Measurements from ENCODE around the gene IER5. TPM values are rescaled to one million over a fixed set of nuclear protein-coding genes. Genes with fewer than 3 reads are reported as not detected.

Gene IER5
- total and polyA plus RNA-seq, 9 of the 15 experiments (the other 6 are each of a cell fraction or from before 2014, with no cell fraction given), result 2.4 to 32.1 (median 12.0) TPM

DNA sequence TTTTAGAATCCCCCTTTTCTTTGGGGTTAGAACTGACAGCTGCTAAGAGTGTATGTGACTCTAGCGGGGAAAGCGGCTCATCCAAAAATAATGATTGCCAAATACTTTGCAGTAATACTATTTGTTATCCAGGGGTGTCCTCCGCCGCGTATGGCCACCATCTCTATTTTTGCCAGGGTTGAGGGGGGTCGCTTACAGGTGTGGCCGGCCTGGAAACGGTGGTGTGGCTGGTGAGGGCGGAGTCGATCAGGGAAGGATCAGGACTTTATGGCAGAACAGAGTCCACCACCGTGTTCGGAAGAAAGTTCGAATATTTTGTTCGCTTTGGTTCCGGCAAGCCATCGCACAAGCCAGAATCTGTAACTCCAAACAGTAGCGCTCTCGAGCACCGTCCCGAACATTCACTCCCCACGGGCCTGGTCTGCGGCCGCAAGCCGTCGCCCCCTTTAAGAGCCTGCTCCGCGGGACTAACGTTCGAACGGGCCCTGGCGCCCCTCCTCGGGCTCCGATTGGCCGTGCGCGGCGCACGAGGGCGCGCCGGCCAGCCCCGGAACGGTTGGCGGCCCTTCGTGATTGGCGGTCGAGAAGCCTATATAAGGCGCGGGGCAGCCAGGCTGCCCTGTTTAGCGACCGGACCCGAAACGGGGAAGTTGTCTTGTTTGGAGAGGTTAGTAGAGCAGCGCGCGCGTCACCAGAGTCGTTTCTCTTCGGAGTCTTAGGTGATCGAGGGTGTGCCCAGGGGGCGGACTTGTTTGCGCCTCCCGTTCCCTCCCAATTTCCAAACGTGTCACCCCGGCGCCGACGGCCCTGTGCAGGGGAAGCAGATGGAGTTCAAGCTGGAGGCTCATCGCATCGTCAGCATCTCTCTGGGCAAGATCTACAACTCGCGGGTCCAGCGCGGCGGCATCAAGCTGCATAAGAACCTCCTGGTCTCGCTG lies at the start of gene IER5 (continued):
- TF ChIP-seq, protein P1, sequence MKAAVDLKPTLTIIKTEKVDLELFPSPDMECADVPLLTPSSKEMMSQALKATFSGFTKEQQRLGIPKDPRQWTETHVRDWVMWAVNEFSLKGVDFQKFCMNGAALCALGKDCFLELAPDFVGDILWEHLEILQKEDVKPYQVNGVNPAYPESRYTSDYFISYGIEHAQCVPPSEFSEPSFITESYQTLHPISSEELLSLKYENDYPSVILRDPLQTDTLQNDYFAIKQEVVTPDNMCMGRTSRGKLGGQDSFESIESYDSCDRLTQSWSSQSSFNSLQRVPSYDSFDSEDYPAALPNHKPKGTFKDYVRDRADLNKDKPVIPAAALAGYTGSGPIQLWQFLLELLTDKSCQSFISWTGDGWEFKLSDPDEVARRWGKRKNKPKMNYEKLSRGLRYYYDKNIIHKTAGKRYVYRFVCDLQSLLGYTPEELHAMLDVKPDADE (conservative IDR thresholded peaks at IDR 0.05; ENCODE audit: control insufficient read depth, low read depth, low read length), result peak; percentile 78; the same call in 1 of the 2 replicates
- TF ChIP-seq HNRNPL (IDR thresholded peaks at IDR 0.05; ENCODE audit: low read depth, low read length) (no peak), ZBTB7A (IDR thresholded peaks at IDR 0.05; ENCODE audit: borderline replicate concordance, control insufficient read depth, low read depth, low read length) (peak; percentile 84; the same call in 1 of the 2 replicates), TAF9B (IDR thresholded peaks at IDR 0.05; ENCODE audit: partially characterized antibody) (peak; percentile 96), BRCA1 (IDR thresholded peaks at IDR 0.05) (no peak), BRCA1 (CRISPR knock-in tag; IDR thresholded peaks at IDR 0.05) (no peak; the same call in 1 of the 2 replicates), RUNX1 (IDR thresholded peaks at IDR 0.05; ENCODE audit: low read depth) (peak; percentile 83; the same call in 1 of the 2 replicates), NR2F6 (CRISPR knock-in tag; IDR thresholded peaks at IDR 0.05) (no peak; the same call in 1 of the 2 replicates), ZNF124 (CRISPR knock-in tag; IDR thresholded peaks at IDR 0.05) (no peak; the same call in 1 of the 2 replicates), ZNF551 (CRISPR knock-in tag; IDR thresholded peaks at IDR 0.05) (no peak), ZNF282 (CRISPR knock-in tag; IDR thresholded peaks at IDR 0.05) (0 out of 2 replicates have a peak, but pooled peaks have one; percentile 64), ZFP36 (IDR thresholded peaks at IDR 0.05; ENCODE audit: low read depth, low read length, partially characterized antibody) (peak; percentile 21), FUS (optimal IDR thresholded peaks at IDR 0.05; ENCODE audit: low read depth, low read length) (no peak), HMGN3 (IDR thresholded peaks at IDR 0.05; ENCODE audit: borderline replicate concordance, extremely low read depth, insufficient read length, low read depth, low read length) (peak; percentile 97), TOE1 (IDR thresholded peaks at IDR 0.05; ENCODE audit: borderline replicate concordance) (peak; percentile 90; the same call in 1 of the 2 replicates), TOE1 (CRISPR knock-in tag; IDR thresholded peaks at IDR 0.05; ENCODE audit: borderline replicate concordance, low read depth) (0 out of 2 replicates have a peak, but pooled peaks have one; percentile 64), BRD9 (IDR thresholded peaks at IDR 0.05; ENCODE audit: low read depth, partially characterized antibody) (no peak)
- TF ChIP-seq, protein P2, sequence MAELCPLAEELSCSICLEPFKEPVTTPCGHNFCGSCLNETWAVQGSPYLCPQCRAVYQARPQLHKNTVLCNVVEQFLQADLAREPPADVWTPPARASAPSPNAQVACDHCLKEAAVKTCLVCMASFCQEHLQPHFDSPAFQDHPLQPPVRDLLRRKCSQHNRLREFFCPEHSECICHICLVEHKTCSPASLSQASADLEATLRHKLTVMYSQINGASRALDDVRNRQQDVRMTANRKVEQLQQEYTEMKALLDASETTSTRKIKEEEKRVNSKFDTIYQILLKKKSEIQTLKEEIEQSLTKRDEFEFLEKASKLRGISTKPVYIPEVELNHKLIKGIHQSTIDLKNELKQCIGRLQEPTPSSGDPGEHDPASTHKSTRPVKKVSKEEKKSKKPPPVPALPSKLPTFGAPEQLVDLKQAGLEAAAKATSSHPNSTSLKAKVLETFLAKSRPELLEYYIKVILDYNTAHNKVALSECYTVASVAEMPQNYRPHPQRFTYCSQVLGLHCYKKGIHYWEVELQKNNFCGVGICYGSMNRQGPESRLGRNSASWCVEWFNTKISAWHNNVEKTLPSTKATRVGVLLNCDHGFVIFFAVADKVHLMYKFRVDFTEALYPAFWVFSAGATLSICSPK (IDR thresholded peaks at IDR 0.05; ENCODE audit: borderline replicate concordance), result 0 out of 2 replicates have a peak, but pooled peaks have one; percentile 87
- TF ChIP-seq, protein P3, sequence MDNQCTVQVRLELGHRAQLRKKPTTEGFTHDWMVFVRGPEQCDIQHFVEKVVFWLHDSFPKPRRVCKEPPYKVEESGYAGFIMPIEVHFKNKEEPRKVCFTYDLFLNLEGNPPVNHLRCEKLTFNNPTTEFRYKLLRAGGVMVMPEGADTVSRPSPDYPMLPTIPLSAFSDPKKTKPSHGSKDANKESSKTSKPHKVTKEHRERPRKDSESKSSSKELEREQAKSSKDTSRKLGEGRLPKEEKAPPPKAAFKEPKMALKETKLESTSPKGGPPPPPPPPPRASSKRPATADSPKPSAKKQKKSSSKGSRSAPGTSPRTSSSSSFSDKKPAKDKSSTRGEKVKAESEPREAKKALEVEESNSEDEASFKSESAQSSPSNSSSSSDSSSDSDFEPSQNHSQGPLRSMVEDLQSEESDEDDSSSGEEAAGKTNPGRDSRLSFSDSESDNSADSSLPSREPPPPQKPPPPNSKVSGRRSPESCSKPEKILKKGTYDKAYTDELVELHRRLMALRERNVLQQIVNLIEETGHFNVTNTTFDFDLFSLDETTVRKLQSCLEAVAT (IDR thresholded peaks at IDR 0.05), result peak; percentile 83 to 92
- TF ChIP-seq, protein P4, sequence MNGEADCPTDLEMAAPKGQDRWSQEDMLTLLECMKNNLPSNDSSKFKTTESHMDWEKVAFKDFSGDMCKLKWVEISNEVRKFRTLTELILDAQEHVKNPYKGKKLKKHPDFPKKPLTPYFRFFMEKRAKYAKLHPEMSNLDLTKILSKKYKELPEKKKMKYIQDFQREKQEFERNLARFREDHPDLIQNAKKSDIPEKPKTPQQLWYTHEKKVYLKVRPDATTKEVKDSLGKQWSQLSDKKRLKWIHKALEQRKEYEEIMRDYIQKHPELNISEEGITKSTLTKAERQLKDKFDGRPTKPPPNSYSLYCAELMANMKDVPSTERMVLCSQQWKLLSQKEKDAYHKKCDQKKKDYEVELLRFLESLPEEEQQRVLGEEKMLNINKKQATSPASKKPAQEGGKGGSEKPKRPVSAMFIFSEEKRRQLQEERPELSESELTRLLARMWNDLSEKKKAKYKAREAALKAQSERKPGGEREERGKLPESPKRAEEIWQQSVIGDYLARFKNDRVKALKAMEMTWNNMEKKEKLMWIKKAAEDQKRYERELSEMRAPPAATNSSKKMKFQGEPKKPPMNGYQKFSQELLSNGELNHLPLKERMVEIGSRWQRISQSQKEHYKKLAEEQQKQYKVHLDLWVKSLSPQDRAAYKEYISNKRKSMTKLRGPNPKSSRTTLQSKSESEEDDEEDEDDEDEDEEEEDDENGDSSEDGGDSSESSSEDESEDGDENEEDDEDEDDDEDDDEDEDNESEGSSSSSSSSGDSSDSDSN (IDR thresholded peaks at IDR 0.05; ENCODE audit: borderline replicate concordance in 1 of 2, low read depth in 2 of 2, low read length in 2 of 2), result peak; percentile 81 to 91; a peak in 3 of 4 replicates
